Right lobe of liver (tissue), 4 donors: ENCODE results near the gene EIPR1.

Experiments used
- POLR2A ChIP-seq: fragments of 450-650 bp; IDR thresholded peaks from one replicate; pipeline ENCODE4 v1.6.1; 2017; ENCODE audit warnings: antibody characterized with exemption, mild to moderate bottlenecking
- TF ChIP-seq, protein P1 (sequence below), 4 donors: fragments of 200-600 bp in 3 of 4; fragments of 450-650 bp in 1 of 4; IDR thresholded peaks; one replicate each; pipeline versions ENCODE4 v1.5.1 to v1.8.0; 2016 to 2022; ENCODE audit warnings: antibody characterized with exemption in 4 of 4, mild to moderate bottlenecking in 2 of 4
- donor health status: DM: no; HTN: no; CAD: no.
- donor health status: DM: no; HTN: no; CAD: no.
- donor health status: DM: no; HTN: yes; CAD: no.

GRCh38 chr2:3201281-3201680, 176.3 kb downstream of the EIPR1 start:
- no peak for TF ChIP-seq POLR2A
- TF ChIP-seq, protein P1, sequence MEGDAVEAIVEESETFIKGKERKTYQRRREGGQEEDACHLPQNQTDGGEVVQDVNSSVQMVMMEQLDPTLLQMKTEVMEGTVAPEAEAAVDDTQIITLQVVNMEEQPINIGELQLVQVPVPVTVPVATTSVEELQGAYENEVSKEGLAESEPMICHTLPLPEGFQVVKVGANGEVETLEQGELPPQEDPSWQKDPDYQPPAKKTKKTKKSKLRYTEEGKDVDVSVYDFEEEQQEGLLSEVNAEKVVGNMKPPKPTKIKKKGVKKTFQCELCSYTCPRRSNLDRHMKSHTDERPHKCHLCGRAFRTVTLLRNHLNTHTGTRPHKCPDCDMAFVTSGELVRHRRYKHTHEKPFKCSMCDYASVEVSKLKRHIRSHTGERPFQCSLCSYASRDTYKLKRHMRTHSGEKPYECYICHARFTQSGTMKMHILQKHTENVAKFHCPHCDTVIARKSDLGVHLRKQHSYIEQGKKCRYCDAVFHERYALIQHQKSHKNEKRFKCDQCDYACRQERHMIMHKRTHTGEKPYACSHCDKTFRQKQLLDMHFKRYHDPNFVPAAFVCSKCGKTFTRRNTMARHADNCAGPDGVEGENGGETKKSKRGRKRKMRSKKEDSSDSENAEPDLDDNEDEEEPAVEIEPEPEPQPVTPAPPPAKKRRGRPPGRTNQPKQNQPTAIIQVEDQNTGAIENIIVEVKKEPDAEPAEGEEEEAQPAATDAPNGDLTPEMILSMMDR (IDR thresholded peaks at IDR 0.05) = no peak
